ENCODE results near the gene CHN2. TPM values are rescaled to one million over a fixed set of nuclear protein-coding genes. Genes with fewer than 3 reads are reported as not detected.

The CHN2 gene
- total RNA-seq, 1 donor from 2014 or later: 6.6 TPM

- Histone ChIP-seq H3K36me3 (no peaks in the 10 kb centered on the region), H3K9me3 (ENCODE audit: low read depth) (no peaks in the 10 kb centered on the region), H3K27ac (no peak overlapping the region), H4K20me1 (ENCODE audit: low read depth) (no peaks in the 10 kb centered on the region), H3F3A (ENCODE audit: low read depth) (no peaks in the 10 kb centered on the region), H3K9ac (no peak overlapping the region), H2AFZ (replicated peaks) (no peak overlapping the region), H3K4me1 (no peaks in the 10 kb centered on the region), H3K27me3 (no peaks in the 10 kb centered on the region), H3K4me3 (no peak overlapping the region), H3K79me2 (ENCODE audit: low read depth) (no peaks in the 10 kb centered on the region), H3K4me2 (no peak overlapping the region)
- no peaks in the 10 kb centered on the region for H3K9me3 Mint-ChIP-seq
- TF ChIP-seq CTCF (IDR thresholded peaks at IDR 0.05) (no peak), EZH2phosphoT487 (IDR thresholded peaks at IDR 0.05) (no peak), EZH2 (IDR thresholded peaks at IDR 0.05) (no peak)
- H3K4me3 Mint-ChIP-seq: no peak overlapping the region
- no peaks in the 10 kb centered on the region for H3K36me3 Mint-ChIP-seq
- H3K27me3 Mint-ChIP-seq (ENCODE audit: insufficient read depth, low read depth): peaks cover 4% of the 10 kb centered on the region
- DNase-seq (ENCODE audit: low spot score): no peak
- H3K4me1 Mint-ChIP-seq: peaks cover 20% of the 10 kb centered on the region
- no peak overlapping the region for H3K27ac Mint-ChIP-seq
These were observed 162.1 kb downstream of the CHN2 start for GRCh38 chr7:29356631-29357030.

GRCh38 chr7:29359482-29360093, 165.0 kb downstream of the CHN2 start:
- no peaks in the 10 kb centered on the region for H3F3A ChIP-seq (ENCODE audit: low read depth)
- no peak overlapping the region for H3K4me2 ChIP-seq
- H3K4me1 ChIP-seq: peaks cover 3% of the 10 kb centered on the region
- no peaks in the 10 kb centered on the region for H3K36me3 ChIP-seq
- no peak overlapping the region for H3K27ac ChIP-seq
- Mint-ChIP-seq H3K27ac (no peak overlapping the region), H3K4me1 (peaks cover 12% of the 10 kb centered on the region), H3K27me3 (ENCODE audit: insufficient read depth, low read depth) (peaks cover 2% of the 10 kb centered on the region), H3K36me3 (no peaks in the 10 kb centered on the region), H3K4me3 (no peak overlapping the region), H3K9me3 (no peaks in the 10 kb centered on the region)
- H2AFZ ChIP-seq (replicated peaks): no peak overlapping the region
- no peaks in the 10 kb centered on the region for H4K20me1 ChIP-seq (ENCODE audit: low read depth)
- H3K9me3 ChIP-seq (ENCODE audit: low read depth): no peaks in the 10 kb centered on the region
- H3K79me2 ChIP-seq (ENCODE audit: low read depth): no peaks in the 10 kb centered on the region
- TF ChIP-seq EZH2 (IDR thresholded peaks at IDR 0.05): no peak
- no peak overlapping the region for H3K9ac ChIP-seq
- no peak overlapping the region for H3K4me3 ChIP-seq
- no peak for DNase-seq (ENCODE audit: low spot score)
- no peaks in the 10 kb centered on the region for H3K27me3 ChIP-seq

DNA sequence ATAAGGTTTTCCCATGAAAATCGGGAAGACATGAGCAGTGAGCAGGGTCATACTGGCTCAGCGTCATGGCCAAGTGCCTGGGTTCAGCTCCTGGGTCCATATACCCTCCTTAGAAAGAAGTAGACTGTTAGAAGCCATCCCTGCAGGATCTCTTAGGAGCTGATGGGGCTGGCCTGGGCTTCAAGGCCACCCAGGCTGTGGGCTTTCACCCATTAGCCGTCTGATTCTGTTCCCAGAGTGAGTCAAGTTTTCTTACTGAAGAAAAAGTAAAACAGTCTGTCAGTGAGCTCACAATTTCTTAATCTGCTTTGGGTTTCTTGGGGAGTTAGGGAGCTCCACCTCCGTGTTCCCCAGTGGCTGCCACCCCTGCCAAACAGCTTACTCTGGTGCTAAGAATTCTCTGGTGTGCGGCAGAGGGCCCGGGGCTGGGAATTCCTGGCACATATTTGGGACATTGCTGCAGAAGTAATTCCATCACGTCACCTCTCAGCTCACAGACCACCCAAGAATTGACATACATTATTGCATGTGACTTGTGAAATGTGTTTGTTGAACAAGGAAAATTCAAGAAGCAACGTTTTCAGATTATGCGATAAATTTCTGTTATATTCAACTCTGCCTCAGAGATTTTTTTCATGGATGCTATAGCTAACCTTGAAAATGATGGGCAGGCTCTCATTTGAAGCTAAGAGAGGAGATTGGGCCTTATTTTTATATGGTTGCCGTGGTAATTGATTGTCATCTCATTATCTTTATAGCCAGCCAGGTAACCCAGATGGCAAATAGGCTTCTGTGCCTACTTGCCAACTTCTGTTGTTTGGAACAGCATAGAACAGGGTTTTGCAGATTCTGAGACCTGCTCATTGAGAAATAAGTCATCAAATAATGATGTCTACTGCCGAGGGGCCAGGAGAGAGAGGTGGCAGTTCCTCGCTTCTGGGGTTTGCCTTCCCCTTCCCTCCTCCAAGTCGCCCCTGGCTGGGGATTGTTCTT, 166.4 kb downstream of the CHN2 start:
- no peak overlapping the region for H3K4me2 ChIP-seq
- peaks cover 6% of the 10 kb centered on the region for H3K4me1 ChIP-seq
- Mint-ChIP-seq H3K4me3 (no peak overlapping the region), H3K36me3 (no peaks in the 10 kb centered on the region), H3K4me1 (peaks cover 8% of the 10 kb centered on the region), H3K27me3 (ENCODE audit: insufficient read depth, low read depth) (peaks cover 2% of the 10 kb centered on the region), H3K27ac (no peak overlapping the region), H3K9me3 (no peaks in the 10 kb centered on the region)
- H4K20me1 ChIP-seq (ENCODE audit: low read depth): no peaks in the 10 kb centered on the region
- H3K4me3 ChIP-seq: no peak overlapping the region
- no peak for DNase-seq (ENCODE audit: low spot score)
- no peak overlapping the region for H3K27ac ChIP-seq
- TF ChIP-seq EZH2 (IDR thresholded peaks at IDR 0.05) (no peak), EZH2phosphoT487 (IDR thresholded peaks at IDR 0.05) (no peak), CTCF (IDR thresholded peaks at IDR 0.05) (no peak)
- H3K36me3 ChIP-seq: no peaks in the 10 kb centered on the region
- H2AFZ ChIP-seq (replicated peaks): no peak overlapping the region
- no peaks in the 10 kb centered on the region for H3F3A ChIP-seq (ENCODE audit: low read depth)
- H3K79me2 ChIP-seq (ENCODE audit: low read depth): no peaks in the 10 kb centered on the region
- no peaks in the 10 kb centered on the region for H3K9me3 ChIP-seq (ENCODE audit: low read depth)
- H3K9ac ChIP-seq: no peak overlapping the region
- H3K27me3 ChIP-seq: no peaks in the 10 kb centered on the region
